Measurements from ENCODE around the gene DNAJC1.
"Not testable (repeated sequence)": the region's sequence is repeated elsewhere in the genome, so short reads cannot be mapped to it uniquely, and the experiment has no call there.

The DNAJC1 gene

DNA sequence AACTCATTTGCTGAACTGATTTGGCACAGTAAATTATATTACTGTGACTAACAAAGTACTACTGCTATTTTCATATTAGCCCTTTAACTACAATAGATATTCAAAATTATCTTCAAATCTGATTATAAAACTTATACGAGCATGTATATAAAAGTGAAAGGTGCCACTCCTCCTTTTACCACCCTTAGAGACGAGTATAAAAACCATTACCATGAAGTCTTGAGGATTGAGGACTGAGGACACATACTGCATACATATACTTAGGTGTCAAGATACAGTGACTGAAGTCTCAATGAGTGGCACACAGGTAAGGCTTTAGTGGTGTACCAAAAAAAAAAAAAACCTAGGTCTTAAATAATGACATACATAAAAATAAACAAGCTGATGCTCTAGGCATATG, 98.6 kb downstream of the DNAJC1 start:
- no peak for DNase-seq (ENCODE audit: low read depth)

DNA sequence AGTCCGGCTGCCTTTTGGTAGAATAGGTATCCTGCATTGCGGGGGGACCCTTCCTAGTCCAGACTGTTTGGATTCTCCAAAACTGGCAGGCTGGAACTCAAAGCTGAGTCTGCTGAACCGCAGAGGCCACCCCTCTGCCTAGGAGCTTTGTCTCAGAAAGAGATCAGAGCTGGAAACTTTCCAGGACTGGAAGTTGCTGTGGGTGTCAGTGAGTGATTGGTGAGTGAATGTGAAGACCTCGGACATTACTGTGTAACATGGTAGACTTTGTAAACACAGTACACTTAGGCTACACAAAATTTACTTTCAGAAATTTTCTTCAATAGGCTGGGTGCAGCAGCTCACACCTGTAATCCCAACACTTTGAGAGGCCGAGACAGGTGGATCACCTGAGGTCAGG, 103.8 kb downstream of the DNAJC1 start:
- DNase-seq (ENCODE audit: low read depth) = no peak

DNA sequence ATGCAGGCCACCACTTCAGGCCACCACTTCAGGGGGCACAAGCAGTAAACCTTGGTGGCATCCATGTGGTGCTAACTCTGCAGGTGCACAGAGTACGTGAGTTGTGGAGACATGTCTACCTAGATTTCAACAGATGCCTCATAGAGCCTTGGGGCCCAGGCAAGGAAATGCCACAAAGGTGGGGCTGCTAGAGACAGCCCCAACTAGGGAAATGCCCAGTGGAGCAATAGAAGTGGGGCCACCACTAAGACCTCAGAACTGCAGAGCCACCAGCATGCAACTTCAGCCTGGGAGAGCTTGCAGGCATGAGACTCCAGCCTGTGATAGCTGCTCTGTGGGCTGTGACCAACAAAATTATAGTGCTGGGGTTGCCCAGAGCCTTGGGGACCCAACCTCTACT, 107.6 kb downstream of the DNAJC1 start:
- no peak for DNase-seq (ENCODE audit: low read depth)

DNA sequence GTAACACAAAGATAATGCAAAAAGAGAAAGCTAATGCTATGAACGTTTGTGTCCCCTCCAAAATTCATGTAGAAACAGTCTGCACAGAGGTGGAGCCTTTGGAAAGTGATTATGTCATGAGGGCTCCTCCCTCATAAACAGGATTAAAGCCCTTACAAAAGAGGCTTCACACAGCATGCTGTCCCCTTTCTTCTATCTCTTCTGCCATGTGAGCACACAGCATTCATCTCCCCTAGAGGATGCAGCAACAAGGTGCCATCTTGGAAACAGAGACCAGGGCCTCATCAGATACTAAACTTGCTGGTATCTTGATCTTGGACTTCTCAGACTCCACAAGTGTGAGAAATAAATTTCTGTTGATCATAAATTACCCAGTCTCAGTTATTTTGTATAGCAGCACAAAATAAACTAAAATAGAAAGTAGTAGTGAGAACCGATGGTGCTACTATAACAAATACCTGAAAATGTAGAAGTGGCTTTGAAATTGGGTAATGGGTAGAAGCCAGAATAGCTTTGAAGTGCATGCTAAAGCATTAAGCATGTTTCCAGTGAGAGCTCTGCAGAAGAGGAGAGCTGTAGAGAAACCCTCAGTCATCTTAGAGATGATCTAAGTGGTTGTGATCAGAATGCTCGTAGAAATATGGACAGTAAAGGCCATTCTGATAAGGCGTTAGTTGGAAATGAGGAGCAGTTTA, 108.7 kb downstream of the DNAJC1 start:
- no peak for DNase-seq (ENCODE audit: low read depth)

DNA sequence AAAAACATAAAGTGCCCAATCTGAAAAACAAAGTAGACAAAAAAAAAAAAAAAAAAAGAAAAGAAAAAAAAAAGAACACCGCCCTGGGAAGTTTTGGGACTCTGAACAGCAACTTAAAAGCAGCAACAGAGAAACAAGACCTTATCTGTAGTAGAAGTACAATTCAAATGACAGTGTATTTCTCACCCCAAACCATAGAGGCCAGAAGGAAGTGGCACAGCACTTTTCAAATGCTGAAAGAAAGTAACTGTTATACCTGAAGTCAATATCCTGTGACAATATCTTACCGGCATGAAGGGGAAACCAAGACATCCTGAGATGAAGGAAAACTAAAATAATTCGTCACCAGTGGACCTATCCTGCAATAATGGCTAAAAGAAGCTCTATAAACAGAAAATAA, 112.1 kb downstream of the DNAJC1 start:
- no peak for DNase-seq (ENCODE audit: low read depth)

DNA sequence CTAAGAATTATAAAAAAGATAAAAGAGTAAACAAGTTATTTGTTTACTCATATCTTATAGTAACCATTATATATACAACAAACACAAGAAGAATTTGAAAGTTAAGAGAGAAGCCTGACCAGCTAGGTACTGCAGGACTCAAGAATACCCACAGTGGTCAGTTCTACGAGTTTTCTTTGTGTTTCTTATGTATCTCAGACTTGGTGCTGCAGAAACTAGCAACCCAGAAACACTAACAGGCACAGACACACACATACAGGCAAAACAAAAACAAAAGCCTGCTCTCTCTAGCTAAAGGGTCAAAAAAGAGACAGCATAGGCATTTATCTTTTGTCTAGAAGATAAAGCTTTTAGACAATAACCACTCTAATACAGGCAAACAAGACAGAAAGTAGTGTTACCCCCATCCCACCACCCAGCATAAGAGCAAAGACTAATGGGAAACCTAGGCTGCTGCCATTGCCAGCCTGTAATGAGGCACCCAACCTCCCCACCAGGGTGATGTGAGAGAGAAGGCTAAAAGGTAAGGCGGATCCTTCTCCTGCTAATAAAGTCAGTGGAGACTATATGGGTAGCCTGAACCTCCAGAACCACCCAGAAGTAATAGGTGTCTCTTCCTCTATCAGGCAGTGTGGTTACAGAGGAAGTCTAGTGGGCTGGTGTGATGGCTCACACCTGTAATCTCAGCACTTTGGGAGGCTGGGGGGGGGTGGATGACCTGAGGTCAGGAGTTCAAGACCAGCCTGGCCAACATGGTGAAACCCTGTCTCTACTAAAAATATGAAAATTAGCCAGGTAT, 113.9 kb downstream of the DNAJC1 start:
- no peak for DNase-seq (ENCODE audit: low read depth)

DNA sequence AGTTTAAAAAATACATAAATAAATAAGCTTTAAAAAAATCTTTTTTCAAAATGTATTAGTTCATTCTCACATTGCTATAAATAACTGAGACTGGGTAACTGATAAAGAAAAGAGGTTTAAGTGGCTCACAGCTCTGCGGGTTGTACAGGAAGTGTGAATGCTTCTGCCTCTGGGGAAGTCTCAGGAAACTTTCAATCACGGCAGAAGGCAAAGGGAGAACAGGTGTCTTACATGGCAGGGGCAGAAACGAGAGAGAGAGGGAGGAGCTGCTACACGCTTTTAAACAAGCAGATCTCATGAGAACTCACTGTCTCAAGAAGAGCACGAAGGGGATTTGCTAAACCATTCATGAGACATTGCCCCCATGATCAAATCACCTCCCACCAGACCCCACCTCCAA, 114.6 kb downstream of the DNAJC1 start:
- no peak for DNase-seq (ENCODE audit: low read depth)

DNA sequence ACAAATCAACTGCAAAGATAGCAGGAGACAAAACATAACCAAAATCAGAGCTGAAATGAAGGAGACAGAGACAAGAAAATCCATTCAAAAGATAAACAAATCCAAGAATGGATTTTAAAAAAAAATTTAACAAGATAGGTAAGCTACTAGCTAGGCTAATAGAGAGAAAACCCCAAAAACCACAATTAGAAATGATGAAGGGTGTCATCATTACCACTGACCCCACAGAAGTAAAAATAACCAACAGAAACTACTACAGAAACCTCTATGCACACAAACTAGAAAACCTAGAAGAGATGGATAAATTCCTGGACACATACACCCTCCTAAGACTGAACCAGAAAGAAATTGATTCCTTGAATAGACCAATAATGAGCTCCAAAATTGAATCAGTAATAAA, 117.6 kb downstream of the DNAJC1 start:
- DNase-seq (ENCODE audit: low read depth) = no peak

DNA sequence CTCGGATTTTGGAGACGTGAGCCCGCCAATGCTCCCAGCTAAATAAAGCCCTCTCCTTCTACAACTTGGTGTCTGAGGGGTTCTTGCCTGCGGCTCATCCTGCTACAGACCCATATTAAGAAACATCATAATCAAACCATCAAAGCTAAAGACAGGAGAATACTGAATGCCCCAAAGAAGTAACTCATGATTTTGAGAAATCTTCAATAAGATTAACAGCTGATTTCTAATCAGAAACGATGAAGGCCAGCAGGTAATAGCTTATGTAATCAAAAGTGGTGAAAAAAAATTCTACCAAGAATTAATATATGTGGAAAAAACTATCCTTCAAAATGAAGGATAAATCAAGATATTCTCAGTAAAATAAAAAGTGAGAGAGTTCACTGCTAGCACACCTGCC, 130.3 kb downstream of the DNAJC1 start:
- DNase-seq (ENCODE audit: low read depth) = no peak

DNA sequence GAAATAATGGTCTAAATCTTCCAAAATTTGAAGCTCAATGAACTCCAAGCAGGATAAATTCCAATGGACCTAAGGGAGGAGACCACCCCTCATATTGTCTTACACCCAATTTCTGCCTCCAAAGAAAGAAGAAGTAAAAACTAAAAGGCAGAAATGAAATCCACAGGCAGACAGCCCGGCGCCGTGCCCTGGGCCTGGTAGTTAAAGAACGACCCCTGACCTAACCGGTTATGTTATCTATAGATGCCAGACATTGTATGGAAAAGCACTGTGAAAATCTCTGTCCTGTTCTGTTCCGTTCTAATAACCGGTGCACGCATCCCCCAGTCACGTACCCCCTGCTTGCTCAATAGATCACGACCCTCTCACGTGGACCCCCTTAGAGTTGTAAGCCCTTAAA, 130.8 kb downstream of the DNAJC1 start:
- not testable (repeated sequence) for DNase-seq (ENCODE audit: low read depth)

DNA sequence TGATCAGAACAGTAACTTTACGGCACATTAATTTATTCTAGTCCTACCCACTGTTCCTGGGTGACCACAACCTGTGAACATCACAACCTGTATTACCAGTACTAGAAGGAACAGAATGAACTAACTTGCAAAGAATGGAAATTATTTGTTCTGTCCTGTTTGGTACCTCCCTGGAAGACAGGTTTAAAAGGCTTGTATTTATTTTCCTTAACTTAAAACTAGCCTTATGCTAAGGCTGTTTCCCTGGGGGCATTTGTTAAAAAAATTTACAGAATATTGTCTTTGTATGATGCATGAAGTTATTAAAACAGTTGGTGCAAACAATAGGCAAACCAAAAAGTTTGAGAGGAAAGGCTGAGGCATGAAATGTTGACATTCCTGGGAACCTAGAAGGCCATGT, 132.7 kb downstream of the DNAJC1 start:
- no peak for DNase-seq (ENCODE audit: low read depth)

DNA sequence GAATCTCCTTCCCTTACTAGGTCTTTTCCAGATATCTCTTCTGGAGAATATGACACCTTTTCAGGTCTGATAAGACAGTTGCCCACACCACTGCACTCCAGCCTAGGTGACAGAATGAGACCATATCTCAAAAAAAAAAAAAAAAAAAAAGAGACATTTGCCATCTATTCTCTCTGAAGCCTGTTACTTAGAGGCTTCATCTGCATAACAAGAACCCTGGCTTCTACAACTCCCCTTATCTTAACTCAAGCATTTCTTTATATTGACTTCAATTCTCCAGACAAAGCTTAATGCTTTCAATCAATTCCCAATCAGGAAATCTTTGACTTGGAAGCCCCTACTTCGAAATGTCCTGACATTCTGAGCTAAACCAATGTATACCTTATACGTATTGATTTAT, 134.4 kb downstream of the DNAJC1 start:
- DNase-seq (ENCODE audit: low read depth) = not testable (repeated sequence)

DNA sequence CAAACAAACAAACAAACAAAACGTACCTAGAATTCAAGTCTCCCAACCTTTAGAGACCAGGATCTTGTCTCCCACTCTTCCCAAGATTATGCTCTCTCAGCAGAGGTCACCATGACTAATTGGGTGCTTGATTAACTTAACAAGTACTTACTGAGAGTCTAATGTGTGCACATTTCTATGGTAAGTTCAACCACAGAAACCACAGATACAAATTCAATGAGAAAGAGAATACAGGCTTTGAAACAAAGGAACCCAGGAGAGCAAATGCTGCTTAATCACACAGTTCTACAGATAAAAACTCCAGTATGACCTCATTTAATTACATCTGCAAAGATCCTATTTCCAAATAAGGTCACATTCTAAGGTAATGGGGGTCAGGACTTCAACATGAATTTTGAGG, 142.8 kb downstream of the DNAJC1 start:
- DNase-seq (ENCODE audit: low read depth) = no peak

DNA sequence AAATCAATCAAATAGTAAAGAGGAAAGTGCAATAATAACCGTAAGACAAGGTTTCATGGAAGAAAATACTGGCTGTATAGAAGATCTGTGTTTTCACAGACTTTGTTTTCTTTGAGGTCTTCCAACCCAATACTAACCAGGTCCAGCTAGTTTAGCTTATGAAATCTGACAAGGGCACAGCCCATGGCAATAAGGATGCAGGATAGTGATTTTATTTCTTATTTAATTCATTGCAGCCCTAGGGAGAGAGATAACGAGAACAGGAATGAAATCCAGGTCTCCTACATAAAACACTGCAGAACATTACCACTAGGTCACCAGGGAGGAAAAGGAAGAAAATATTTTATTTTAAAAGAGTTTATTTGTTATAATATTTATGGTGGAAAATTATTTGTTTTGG, 145.1 kb downstream of the DNAJC1 start:
- DNase-seq (ENCODE audit: low read depth) = no peak

DNA sequence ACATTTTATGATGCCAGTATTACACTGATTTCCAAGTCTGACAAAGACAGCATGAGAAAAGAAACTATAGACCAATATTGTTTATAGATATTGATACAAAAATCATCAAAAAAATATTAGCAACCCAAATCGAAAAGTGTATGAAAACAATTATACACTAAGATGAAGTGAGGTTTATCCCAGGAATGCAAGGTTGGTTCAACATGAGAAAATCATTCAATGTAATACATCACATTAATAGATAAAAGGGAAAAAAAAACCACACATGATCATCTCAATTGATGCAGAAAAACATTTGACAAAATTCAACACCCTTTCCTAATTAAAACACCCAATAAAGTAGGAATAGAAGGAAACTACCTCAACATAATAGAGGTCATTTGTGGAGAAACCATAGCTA, 153.9 kb downstream of the DNAJC1 start:
- DNase-seq (ENCODE audit: low read depth) = no peak

DNA sequence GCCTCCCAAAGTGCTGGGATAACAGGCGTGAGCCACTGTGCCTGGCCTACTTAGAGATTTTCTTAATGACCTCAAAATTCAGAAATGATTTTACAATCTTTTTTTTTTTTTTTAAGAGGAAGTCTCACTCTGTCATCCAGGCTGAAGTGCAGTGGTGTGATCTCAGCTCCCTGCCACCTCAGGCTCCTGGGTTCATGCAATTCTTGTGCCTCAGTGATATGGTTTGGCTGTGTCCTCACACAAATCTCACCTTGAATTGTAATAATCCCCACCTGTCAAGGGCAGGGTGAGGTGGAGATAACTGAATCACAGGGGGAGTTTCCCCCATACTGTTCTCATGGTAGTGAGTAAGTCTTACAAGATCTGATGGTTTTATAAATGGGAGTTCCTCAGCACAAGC, 159.9 kb downstream of the DNAJC1 start:
- no peak for DNase-seq (ENCODE audit: low read depth)

DNA sequence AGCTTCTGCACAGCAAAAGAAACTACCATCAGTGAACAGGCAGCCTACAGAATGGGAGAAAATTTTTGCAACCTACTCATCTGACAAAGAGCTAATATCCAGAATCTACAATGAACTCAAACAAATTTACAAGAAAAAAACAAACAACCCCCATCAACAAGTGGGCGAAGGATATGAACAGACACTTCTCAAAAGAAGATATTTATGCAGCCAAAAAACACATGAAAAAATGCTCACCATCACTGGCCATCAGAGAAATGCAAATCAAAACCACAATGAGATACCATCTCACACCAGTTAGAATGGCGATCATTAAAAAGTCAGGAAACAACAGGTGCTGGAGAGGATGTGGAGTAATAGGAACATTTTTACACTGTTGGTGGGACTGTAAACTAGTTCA, 162.3 kb downstream of the DNAJC1 start:
- not testable (repeated sequence) for DNase-seq (ENCODE audit: low read depth)

DNA sequence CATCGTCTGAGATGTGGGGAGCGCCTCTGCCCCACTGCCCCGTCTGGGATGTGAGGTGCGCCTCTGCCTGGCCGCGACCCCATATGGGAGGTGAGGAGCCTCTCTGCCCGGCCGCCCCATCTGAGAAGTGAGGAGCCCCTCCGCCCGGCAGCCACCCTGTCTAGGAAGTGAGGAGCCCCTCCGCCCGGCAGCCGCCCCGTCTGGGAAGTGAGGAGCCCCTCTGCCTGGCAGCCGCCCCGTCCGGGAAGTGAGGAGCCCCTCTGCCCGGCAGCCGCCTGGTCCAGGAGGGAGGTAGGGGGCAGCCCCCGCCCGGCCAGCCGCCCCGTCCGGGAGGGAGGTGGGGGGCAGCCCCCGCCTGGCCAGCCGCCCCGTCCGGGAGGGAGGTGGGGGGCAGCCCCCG, 166.0 kb downstream of the DNAJC1 start:
- not testable (repeated sequence) for DNase-seq (ENCODE audit: low read depth)

DNA sequence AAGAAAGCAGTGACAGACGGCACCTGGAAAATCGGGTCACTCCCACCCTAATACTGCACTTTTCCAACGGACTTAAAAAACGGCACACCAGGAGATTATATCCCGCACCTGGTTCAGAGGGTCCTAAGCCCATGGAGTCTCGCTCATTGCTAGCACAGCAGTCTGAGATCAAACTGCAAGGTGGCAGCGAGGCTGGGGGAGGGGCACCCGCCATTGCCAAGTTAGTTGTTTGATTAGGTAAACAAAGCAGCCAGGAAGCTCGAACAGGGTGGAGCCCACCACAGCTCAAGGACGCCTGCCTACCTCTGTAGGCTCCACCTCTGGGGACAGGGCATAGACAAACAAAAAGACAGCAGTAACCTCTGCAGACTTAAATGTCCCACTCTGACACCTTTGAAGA, 169.0 kb downstream of the DNAJC1 start:
- DNase-seq (ENCODE audit: low read depth) = not testable (repeated sequence)

DNA sequence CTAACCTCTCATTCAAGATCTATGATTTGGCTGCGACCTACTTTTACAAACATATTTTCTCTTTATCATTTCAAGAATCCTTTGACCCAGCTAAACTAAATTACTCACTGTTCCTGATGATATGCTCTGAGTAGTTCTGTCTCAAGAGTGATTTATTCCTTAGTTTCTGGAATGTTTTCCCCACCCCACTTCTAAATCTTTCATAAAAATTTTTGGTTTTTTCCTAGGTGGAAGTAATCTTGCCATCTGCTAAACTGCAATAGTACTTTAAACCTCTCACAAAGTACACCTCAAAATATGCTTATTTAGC, 170.8 kb downstream of the DNAJC1 start:
- DNase-seq (ENCODE audit: low read depth) = no peak

DNA sequence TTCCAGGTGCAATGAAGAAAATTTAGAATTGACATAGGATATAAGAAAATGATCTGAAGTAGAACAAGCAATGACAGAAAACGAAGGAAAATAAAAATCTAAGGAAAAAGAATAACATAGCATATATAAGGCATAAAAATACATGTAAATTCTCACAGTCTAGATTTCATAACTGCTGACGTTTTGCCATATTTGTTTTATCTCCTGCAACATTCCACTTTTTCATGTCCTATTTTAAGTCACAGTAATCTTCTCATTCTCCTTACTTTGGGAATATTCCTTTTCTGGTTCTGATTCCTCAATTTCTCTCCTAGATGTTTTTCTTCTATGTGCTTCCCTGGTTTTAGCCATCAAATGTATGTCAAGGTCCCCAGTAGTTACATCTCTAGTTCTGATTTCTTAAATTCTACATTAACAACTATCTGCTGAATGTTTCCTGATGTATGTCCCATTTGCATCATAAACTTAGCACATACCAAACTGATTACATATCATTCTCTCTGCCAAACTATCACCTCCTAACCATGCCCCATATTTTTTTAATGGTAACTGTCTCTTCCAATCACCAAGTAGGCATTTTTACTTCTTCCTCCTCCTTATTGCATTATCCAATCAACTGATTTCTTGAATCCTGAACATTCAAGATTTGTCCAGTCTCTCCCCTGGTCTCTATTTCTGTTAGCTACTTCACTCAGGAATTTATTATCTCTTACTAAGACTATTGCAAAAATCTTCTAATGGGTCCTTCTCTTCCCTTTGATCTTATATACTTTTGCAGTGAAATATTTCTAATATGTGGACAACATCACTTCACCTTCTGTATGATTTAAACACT, 171.3 kb downstream of the DNAJC1 start:
- DNase-seq (ENCODE audit: low read depth) = no peak

DNA sequence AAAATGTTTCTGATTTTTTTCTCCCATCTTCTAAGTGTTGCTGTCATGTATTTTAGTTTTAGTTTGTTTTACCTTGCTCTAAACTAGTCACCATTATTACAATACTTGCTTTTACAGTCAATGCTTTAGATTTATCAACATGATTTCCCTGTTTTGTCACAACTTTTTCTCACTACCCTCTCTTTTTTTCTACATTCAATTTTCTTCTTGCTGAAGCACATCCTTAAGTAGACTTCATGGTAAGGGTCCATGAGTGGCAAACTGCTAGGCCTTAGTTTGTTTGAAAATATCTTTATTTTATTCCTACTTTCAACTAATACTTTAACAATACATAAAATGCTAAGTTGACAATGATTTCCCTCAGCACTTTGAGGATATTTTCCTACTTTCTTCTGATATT, 173.5 kb downstream of the DNAJC1 start:
- no peak for DNase-seq (ENCODE audit: low read depth)

DNA sequence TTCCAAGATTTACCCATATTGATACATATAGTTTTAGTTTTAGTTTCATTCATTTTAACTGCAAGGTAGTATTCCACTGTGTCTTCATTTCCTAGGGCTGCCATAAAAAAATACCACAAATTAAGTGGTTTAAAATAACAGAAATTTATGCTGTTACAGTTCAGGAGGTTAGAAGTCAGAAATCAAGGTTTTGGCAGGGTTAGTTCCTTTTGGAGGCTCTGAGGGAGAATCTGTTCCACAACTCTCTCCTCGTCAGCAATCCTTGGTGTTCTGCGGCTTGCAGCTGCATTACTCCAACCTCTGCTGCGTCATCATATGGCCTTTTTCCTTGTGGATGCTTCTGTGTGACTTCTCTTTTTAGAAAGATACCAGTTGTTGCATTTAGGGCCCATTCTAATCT, 176.2 kb downstream of the DNAJC1 start:
- DNase-seq (ENCODE audit: low read depth) = no peak

Measured in stimulated activated CD8-positive, alpha-beta memory T cell treated with anti-CD3 and anti-CD28 coated beads, Interleukin-4, amount 100 ng/mL, for 24 hours (primary cell).